Measurements from ENCODE around the gene FTSJ3.

GRCh38 chr17:63780507-63780906 is 47.0 kb downstream of the FTSJ3 start:
- TF ChIP-seq POLR2A (IDR thresholded peaks at IDR 0.05; ENCODE audit: low read length) (no peak), GATA1 (IDR thresholded peaks at IDR 0.05; ENCODE audit: low read depth, low read length) (no peak)

Data from erythroblast (primary cell).